WERI-Rb-1 (cell line): ENCODE results near the gene NRF1.
"Not testable (repeated sequence)": the region's sequence is repeated elsewhere in the genome, so short reads cannot be mapped to it uniquely, and the experiment has no call there.

Experiments used
- DNase-seq: peaks from one replicate; pipeline ENCODE4 v3.0.0-alpha.2; 2020
- H3K27ac ChIP-seq: fragments of 250-450 bp; sonication (Bioruptor Pico); 2 replicates; pipeline ENCODE4 v1.5.1; 2020; ENCODE audit warnings: mild to moderate bottlenecking, moderate library complexity
- H3K27me3 ChIP-seq: fragments of 250-450 bp; sonication (Bioruptor Pico); 2 replicates; pipeline ENCODE4 v1.5.1; 2021; ENCODE audit warnings: mild to moderate bottlenecking, low read depth, moderate library complexity; ENCODE audit not compliant: insufficient read depth, severe bottlenecking
- H3K36me3 ChIP-seq: fragments of 250-450 bp; sonication (Bioruptor Pico); 2 replicates; pipeline ENCODE4 v1.5.1; 2020; ENCODE audit warnings: mild to moderate bottlenecking, moderate library complexity
- H3K4me3 ChIP-seq: 2 replicates; pipeline ENCODE4 v1.5.1; 2011; ENCODE audit warnings: low read depth, mild to moderate bottlenecking, control low read depth, low read length
- H3K9me3 ChIP-seq: fragments of 250-450 bp; sonication (Bioruptor Pico); 2 replicates; pipeline ENCODE4 v1.5.1; 2021; ENCODE audit warnings: mild to moderate bottlenecking, moderate library complexity; ENCODE audit not compliant: severe bottlenecking
- TF ChIP-seq, protein P1 (sequence below): IDR thresholded peaks from 2 replicates; pipeline ENCODE4 v1.5.1; 2011; ENCODE audit warnings: low read depth, mild to moderate bottlenecking, control low read depth, inconsistent platforms, low read length

The NRF1 gene

DNA sequence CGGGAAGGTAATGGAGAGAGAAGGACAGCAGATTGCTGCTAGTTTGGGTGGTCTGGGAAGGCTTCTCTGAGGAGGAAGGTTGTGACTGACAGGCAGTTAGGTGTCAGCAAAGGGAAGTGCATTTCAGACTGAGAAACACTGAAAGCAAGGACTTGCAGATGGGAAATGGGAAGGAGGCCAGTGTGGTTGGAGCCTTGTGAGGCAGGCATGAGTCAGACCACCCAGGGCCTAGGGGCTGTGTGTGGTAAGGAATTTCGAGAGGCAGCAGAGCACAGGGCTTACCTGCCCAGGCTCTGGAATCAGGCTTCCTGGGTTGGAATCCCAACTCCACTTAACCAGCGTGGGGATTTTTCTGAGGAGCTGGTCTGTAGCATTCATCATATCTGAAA lies 53.5 kb downstream of the NRF1 start:
- TF ChIP-seq, protein P1, sequence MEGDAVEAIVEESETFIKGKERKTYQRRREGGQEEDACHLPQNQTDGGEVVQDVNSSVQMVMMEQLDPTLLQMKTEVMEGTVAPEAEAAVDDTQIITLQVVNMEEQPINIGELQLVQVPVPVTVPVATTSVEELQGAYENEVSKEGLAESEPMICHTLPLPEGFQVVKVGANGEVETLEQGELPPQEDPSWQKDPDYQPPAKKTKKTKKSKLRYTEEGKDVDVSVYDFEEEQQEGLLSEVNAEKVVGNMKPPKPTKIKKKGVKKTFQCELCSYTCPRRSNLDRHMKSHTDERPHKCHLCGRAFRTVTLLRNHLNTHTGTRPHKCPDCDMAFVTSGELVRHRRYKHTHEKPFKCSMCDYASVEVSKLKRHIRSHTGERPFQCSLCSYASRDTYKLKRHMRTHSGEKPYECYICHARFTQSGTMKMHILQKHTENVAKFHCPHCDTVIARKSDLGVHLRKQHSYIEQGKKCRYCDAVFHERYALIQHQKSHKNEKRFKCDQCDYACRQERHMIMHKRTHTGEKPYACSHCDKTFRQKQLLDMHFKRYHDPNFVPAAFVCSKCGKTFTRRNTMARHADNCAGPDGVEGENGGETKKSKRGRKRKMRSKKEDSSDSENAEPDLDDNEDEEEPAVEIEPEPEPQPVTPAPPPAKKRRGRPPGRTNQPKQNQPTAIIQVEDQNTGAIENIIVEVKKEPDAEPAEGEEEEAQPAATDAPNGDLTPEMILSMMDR = no peak
- DNase-seq = no peak
- no peak overlapping the region for H3K27ac ChIP-seq
- H3K27me3 ChIP-seq = no peaks in the 10 kb centered on the region
- no peak overlapping the region for H3K4me3 ChIP-seq
- peaks cover 6% of the 10 kb centered on the region for H3K9me3 ChIP-seq
- peaks cover 21% of the 10 kb centered on the region for H3K36me3 ChIP-seq

DNA sequence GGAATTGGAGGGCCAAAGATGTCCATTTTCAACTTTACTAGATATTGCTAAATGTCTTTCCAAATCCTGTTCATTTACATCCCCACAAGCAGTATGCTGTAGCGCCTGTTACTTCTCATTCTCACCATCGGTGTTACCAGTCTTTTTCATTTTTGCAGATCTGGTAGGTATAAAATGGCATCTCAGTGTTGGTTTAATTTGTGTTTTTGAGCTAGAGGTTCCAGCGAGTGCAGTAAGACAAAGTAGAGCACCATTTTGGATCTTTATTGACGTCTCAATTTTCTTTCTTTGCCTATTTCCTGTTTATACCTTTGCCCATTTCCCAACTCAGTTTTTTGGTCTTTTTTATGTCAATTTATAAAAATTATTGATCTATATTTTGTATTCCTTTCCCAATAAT lies 55.6 kb downstream of the NRF1 start:
- DNase-seq = no peak
- Histone ChIP-seq H3K27me3 (no peaks in the 10 kb centered on the region), H3K27ac (no peak overlapping the region), H3K9me3 (peaks cover 4% of the 10 kb centered on the region), H3K4me3 (no peak overlapping the region), H3K36me3 (peaks cover 2% of the 10 kb centered on the region; the same call in 1 of the 2 replicates)
- TF ChIP-seq, protein P1 = no peak

DNA sequence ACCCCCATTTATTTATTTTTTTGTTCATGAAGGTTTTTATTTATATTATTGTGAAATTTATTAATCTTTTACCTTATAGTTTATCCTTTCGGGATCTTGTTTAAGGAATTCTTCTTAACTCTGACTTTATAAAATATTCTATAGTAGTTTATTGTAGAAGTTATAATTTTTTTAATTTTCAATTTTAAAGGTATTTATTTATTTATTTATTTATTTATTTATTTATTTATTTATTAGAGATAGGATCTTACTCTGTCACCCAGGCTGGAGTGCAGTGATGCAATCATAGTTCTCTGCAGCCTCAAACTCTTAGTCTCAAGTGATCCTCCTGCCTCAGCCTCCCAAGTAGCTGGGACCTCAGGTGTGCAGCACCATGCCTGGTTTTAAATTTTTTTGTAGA lies 56.0 kb downstream of the NRF1 start:
- Histone ChIP-seq H3K27me3 (no peaks in the 10 kb centered on the region), H3K36me3 (peaks cover 3% of the 10 kb centered on the region), H3K9me3 (peaks cover 4% of the 10 kb centered on the region), H3K4me3 (no peak overlapping the region), H3K27ac (no peak overlapping the region)
- TF ChIP-seq, protein P1 = no peak
- no peak for DNase-seq

DNA sequence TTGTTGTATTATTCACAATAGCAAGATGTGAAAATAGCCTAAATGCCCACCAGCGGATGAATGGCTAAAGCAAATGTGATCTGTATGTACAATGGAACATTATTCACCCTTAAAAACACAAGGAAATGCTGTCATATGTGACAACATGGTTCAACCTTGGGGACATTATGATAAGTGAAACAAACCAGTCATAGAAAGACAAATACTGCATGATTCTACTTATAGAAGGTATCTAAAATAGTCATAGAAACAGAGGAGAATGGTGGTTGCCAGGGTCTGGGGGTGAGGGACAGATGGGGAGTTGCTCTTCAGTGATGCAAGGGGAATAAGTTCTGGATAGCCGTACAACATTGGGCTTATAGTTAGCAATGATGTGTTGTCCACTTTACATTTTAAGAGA lies 58.4 kb downstream of the NRF1 start:
- Histone ChIP-seq H3K27ac (no peak overlapping the region), H3K9me3 (no peaks in the 10 kb centered on the region), H3K27me3 (no peaks in the 10 kb centered on the region), H3K4me3 (no peak overlapping the region), H3K36me3 (peaks cover 13% of the 10 kb centered on the region)
- no peak for DNase-seq
- TF ChIP-seq, protein P1 = no peak

DNA sequence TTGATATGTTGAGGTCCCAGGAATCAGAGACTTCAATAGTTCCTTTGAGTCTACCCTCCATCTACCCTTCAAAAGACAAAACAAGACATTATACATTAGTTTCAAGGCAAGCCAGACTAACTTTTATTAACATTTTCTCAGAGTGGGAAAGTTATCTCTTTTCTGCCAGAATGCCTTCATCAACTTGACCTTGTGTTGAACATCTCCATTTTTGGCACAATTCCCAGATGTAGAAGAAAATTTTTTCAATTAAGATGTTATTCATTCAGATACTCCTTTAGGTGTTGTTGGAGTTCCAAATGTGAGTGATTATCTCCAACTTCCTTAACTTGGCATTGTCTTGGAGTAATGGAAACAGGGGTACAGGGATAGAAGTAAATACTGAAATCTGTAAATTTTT lies 59.1 kb downstream of the NRF1 start:
- no peak overlapping the region for H3K4me3 ChIP-seq
- no peak overlapping the region for H3K27ac ChIP-seq
- TF ChIP-seq, protein P1 = no peak
- peaks cover 21% of the 10 kb centered on the region for H3K36me3 ChIP-seq
- H3K27me3 ChIP-seq = no peaks in the 10 kb centered on the region
- no peak for DNase-seq
- H3K9me3 ChIP-seq = no peaks in the 10 kb centered on the region

DNA sequence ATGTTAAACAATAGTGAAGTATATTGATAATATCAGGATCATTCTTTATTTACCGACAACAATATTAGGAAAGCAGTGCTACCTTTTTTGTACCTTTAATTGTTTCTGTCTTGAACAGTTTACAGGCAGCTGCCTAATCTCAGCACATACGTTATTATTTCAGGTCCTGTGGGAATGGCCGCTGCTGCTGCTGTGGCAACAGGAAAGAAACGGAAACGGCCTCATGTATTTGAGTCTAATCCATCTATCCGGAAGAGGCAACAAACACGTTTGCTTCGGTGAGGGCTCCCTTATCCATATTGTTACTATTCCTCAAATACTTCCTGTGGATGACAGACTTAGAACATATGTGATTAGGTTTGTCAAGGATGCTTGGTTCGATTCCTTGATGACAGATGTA lies 59.7 kb downstream of the NRF1 start:
- TF ChIP-seq, protein P1 = no peak
- no peak overlapping the region for H3K27ac ChIP-seq
- H3K4me3 ChIP-seq = no peak overlapping the region
- no peaks in the 10 kb centered on the region for H3K27me3 ChIP-seq
- no peak for DNase-seq
- no peaks in the 10 kb centered on the region for H3K9me3 ChIP-seq
- peaks cover 24% of the 10 kb centered on the region for H3K36me3 ChIP-seq

DNA sequence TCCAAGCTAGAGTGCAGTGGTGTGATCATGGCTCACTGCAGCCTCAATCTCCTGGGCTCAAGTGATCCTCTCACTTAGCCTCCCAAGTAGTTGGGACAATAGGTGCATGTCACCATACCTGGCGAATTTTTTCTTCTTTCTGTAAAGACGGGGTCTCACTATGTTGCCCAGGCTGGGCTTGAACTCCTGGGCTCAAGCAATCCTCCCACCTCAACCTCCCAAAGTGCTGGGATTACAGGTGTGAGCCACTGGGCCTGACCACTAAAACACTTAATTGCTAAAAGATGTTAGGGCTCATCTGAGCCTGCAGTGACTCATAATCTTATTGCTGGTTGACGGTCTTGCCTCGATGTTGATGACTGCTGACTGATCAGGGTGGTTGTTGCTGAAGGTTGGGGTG lies 63.0 kb downstream of the NRF1 start:
- H3K36me3 ChIP-seq = peaks cover 35% of the 10 kb centered on the region

More for the DNA sequence above, 63.0 kb downstream of the NRF1 start:
- H3K9me3 ChIP-seq, H3K4me3 ChIP-seq, H3K27me3 ChIP-seq, DNase-seq, H3K27ac ChIP-seq: not testable (repeated sequence)
